ENCODE measurements around the gene EPHA3. TPM values are rescaled to one million over a fixed set of nuclear protein-coding genes. Genes with fewer than 3 reads are reported as not detected.

Gene EPHA3
- total RNA-seq, 1 experiment from 2014 or later, result 21.5 TPM

- POLR2A ChIA-PET (ENCODE audit: low non-redundant PET), result no interaction called here
- TF ChIP-seq EZH2 (IDR thresholded peaks at IDR 0.05; ENCODE audit: borderline replicate concordance, low read depth, low read length, poor library complexity, severe bottlenecking), result no peak
- TF ChIP-seq, protein P1, sequence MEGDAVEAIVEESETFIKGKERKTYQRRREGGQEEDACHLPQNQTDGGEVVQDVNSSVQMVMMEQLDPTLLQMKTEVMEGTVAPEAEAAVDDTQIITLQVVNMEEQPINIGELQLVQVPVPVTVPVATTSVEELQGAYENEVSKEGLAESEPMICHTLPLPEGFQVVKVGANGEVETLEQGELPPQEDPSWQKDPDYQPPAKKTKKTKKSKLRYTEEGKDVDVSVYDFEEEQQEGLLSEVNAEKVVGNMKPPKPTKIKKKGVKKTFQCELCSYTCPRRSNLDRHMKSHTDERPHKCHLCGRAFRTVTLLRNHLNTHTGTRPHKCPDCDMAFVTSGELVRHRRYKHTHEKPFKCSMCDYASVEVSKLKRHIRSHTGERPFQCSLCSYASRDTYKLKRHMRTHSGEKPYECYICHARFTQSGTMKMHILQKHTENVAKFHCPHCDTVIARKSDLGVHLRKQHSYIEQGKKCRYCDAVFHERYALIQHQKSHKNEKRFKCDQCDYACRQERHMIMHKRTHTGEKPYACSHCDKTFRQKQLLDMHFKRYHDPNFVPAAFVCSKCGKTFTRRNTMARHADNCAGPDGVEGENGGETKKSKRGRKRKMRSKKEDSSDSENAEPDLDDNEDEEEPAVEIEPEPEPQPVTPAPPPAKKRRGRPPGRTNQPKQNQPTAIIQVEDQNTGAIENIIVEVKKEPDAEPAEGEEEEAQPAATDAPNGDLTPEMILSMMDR (conservative IDR thresholded peaks at IDR 0.05; ENCODE audit: low read depth, low read length), result no peak
- BruUV-seq (replicated peaks), result no TSS peak
These were observed 256.9 kb downstream of the EPHA3 start for GRCh38 chr3:89364314-89364713.

GRCh38 chr3:89367166-89367565 is 259.7 kb downstream of the EPHA3 start:
- intact Hi-C loops (cut with micrococcal nuclease; ENCODE audit: unreplicated experiment), result no loop called here
- Histone ChIP-seq H3K4me1 (ENCODE audit: insufficient read depth, low read length, poor library complexity, severe bottlenecking) (peaks cover 13% of the 10 kb centered on the region), H3K27me3 (replicated peaks; ENCODE audit: insufficient read depth, low read depth, low read length, poor library complexity) (no peaks in the 10 kb centered on the region), H3K36me3 (ENCODE audit: insufficient read depth, low read length, poor library complexity, severe bottlenecking) (no peaks in the 10 kb centered on the region), H3K27ac (ENCODE audit: low read depth, low read length, poor library complexity, severe bottlenecking) (no peak overlapping the region), H3K4me3 (ENCODE audit: low read depth, low read length, poor library complexity, severe bottlenecking) (no peak overlapping the region), H3K9me3 (ENCODE audit: low read depth, low read length, poor library complexity, severe bottlenecking) (no peaks in the 10 kb centered on the region)
- BruUV-seq (replicated peaks), result no TSS peak
- CTCF ChIA-PET, result no interaction called here
- POLR2A ChIA-PET (ENCODE audit: low non-redundant PET), result no interaction called here
- TF ChIP-seq, protein P1 (conservative IDR thresholded peaks at IDR 0.05; ENCODE audit: low read depth, low read length), result no peak
- no peak for TF ChIP-seq EZH2 (IDR thresholded peaks at IDR 0.05; ENCODE audit: borderline replicate concordance, low read depth, low read length, poor library complexity, severe bottlenecking)
- DNase-seq (ENCODE audit: low spot score), result no peak

More at GRCh38 chr3:89364314-89364713, 256.9 kb downstream of the EPHA3 start:
- CTCF ChIA-PET, result no interaction called here
- intact Hi-C loops (cut with micrococcal nuclease; ENCODE audit: unreplicated experiment), result no loop called here
- Histone ChIP-seq H3K4me3 (ENCODE audit: low read depth, low read length, poor library complexity, severe bottlenecking) (no peak overlapping the region), H3K36me3 (ENCODE audit: insufficient read depth, low read length, poor library complexity, severe bottlenecking) (no peaks in the 10 kb centered on the region), H3K27me3 (replicated peaks; ENCODE audit: insufficient read depth, low read depth, low read length, poor library complexity) (no peaks in the 10 kb centered on the region), H3K4me1 (ENCODE audit: insufficient read depth, low read length, poor library complexity, severe bottlenecking) (peaks cover 7% of the 10 kb centered on the region), H3K9me3 (ENCODE audit: low read depth, low read length, poor library complexity, severe bottlenecking) (no peaks in the 10 kb centered on the region), H3K27ac (ENCODE audit: low read depth, low read length, poor library complexity, severe bottlenecking) (no peak overlapping the region)
- no peak for DNase-seq (ENCODE audit: low spot score)

- no peaks in the 10 kb centered on the region for H3K9me3 ChIP-seq (ENCODE audit: low read depth, low read length, poor library complexity, severe bottlenecking)
- POLR2A ChIA-PET (ENCODE audit: low non-redundant PET), result no interaction called here
- CTCF ChIA-PET, result no interaction called here
- BruUV-seq (replicated peaks), result no TSS peak
- DNase-seq (ENCODE audit: low spot score), result no peak
- no peaks in the 10 kb centered on the region for H3K27me3 ChIP-seq (replicated peaks; ENCODE audit: insufficient read depth, low read depth, low read length, poor library complexity)
- H3K4me3 ChIP-seq (ENCODE audit: low read depth, low read length, poor library complexity, severe bottlenecking), result no peak overlapping the region
- intact Hi-C loops (cut with micrococcal nuclease; ENCODE audit: unreplicated experiment), result no loop called here
- H3K27ac ChIP-seq (ENCODE audit: low read depth, low read length, poor library complexity, severe bottlenecking), result no peak overlapping the region
- peaks cover 27% of the 10 kb centered on the region for H3K4me1 ChIP-seq (ENCODE audit: insufficient read depth, low read length, poor library complexity, severe bottlenecking)
- TF ChIP-seq, protein P1 (conservative IDR thresholded peaks at IDR 0.05; ENCODE audit: low read depth, low read length), result no peak
- TF ChIP-seq EZH2 (IDR thresholded peaks at IDR 0.05; ENCODE audit: borderline replicate concordance, low read depth, low read length, poor library complexity, severe bottlenecking), result no peak
- no peaks in the 10 kb centered on the region for H3K36me3 ChIP-seq (ENCODE audit: insufficient read depth, low read length, poor library complexity, severe bottlenecking)
These were observed 261.4 kb downstream of the EPHA3 start for GRCh38 chr3:89368846-89369245.

All from A673 (cell line).